NB4 (cell line): ENCODE results near the gene ZCCHC7.
A peak's percentile ranks its signal among the peaks of the same experiment; 100 is the strongest.

Experiments used
- DNase-seq: peaks from one replicate; pipeline ENCODE4 v3.0.0; 2010; ENCODE audit warnings: low read depth
- H3K4me3 ChIP-seq: one replicate; pipeline ENCODE4 v1.5.1; 2011; ENCODE audit warnings: mild to moderate bottlenecking, low read depth, low read length, moderate library complexity
- MYC ChIP-seq: IDR thresholded peaks from 2 replicates; pipeline ENCODE4 v1.6.1; 2011; ENCODE audit warnings: low read depth, low read length
- POLR2A ChIP-seq: IDR thresholded peaks from 2 replicates; pipeline ENCODE4 v1.6.1; 2011; ENCODE audit warnings: mild to moderate bottlenecking; ENCODE audit not compliant: insufficient read length; ENCODE audit errors: extremely low read depth
- TF ChIP-seq, protein P1 (sequence below): IDR thresholded peaks from one replicate; pipeline ENCODE4 v1.5.1; 2012; ENCODE audit warnings: low read depth, low read length
- TF ChIP-seq, protein P2 (sequence below): IDR thresholded peaks from 2 replicates; pipeline ENCODE4 v1.6.1; 2011; ENCODE audit warnings: low read depth, low read length

ZCCHC7 gene

DNA sequence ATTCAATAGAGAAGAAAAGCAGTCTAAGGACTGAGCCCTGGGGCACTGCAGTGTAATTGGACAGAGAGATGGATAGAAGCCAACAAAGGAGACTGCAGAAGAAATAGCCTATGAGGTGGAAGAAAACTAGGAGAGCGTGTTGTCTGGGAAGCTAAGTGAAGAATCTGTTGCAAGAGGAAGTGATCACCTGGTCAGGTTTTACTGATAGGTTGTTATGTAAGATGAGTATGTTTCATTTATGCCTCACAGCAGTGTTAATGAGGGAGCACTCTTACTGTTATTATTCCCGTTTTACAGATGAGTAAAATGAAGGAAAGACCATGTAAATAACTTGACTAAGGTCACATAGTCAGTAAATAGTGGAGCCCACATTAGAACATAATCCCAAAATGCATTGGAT is 222.1 kb downstream of the ZCCHC7 start:
- TF ChIP-seq POLR2A (no peak), MYC (no peak)
- TF ChIP-seq, protein P1, sequence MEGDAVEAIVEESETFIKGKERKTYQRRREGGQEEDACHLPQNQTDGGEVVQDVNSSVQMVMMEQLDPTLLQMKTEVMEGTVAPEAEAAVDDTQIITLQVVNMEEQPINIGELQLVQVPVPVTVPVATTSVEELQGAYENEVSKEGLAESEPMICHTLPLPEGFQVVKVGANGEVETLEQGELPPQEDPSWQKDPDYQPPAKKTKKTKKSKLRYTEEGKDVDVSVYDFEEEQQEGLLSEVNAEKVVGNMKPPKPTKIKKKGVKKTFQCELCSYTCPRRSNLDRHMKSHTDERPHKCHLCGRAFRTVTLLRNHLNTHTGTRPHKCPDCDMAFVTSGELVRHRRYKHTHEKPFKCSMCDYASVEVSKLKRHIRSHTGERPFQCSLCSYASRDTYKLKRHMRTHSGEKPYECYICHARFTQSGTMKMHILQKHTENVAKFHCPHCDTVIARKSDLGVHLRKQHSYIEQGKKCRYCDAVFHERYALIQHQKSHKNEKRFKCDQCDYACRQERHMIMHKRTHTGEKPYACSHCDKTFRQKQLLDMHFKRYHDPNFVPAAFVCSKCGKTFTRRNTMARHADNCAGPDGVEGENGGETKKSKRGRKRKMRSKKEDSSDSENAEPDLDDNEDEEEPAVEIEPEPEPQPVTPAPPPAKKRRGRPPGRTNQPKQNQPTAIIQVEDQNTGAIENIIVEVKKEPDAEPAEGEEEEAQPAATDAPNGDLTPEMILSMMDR = no peak
- TF ChIP-seq, protein P2, sequence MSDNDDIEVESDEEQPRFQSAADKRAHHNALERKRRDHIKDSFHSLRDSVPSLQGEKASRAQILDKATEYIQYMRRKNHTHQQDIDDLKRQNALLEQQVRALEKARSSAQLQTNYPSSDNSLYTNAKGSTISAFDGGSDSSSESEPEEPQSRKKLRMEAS = no peak
- no peak for DNase-seq
- no peak overlapping the region for H3K4me3 ChIP-seq

DNA sequence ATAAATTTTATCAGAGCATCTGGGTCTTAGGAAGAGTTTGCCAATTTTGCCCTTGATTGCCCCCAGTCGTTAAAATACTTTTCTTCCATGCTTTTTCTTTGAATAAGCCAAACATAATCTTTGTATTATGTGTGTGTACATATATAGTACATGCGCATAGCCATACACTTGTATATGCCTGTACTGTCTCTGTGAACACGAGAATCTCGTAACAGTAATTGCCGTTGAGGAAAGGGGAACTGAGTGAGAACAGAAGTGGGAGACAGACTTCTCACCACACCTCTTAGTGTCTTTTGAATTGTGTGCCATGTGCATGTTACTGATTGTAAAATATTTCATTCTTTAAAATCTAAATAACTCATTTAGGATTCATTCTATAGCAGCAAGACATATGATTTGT is 222.5 kb downstream of the ZCCHC7 start:
- TF ChIP-seq MYC (no peak), POLR2A (no peak)
- TF ChIP-seq, protein P2 = no peak
- TF ChIP-seq, protein P1 = no peak
- peak; percentile 14 for DNase-seq
- no peak overlapping the region for H3K4me3 ChIP-seq

DNA sequence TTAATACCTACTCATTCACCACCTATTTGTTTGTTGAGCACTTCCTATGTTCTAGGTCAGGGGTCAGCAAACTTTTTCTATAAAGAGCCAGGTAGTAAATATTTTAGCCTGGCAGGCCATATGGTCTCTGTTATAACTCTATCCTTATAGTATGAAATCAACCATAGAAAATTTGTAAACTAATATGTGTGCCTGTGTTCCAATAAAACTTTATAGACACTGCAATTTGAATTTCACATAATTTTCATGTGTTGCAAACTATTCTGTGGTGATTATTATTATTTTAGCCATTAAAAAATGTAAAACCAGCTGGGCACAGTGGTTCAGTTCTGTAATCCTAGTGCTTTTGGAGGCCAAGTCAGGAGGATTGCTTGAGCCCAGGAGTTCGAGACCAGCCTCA is 223.3 kb downstream of the ZCCHC7 start:
- TF ChIP-seq, protein P1 = no peak
- TF ChIP-seq MYC (no peak), POLR2A (no peak)
- TF ChIP-seq, protein P2 = no peak
- DNase-seq = no peak

DNA sequence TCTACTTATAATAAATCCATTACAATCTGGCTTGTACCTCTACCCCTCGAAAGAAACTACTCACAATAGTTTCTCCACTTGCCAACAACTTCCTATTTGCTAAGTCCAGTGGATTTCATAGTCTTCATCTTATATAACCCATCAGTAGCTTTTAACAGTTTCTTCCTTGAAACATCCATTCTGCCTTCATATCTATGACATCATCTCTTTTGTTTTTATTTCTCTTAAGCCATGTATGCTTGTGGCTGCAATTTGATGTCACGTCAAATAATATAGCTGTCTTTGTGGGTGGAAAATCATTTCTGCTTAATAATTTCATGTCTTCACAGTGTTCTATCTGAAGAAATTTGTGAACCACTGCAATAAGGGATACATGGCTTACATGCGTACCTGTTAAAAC is 224.7 kb downstream of the ZCCHC7 start:
- no peak for DNase-seq
- TF ChIP-seq POLR2A (no peak), MYC (no peak)
- TF ChIP-seq, protein P2 = no peak
- TF ChIP-seq, protein P1 = no peak
- no peak overlapping the region for H3K4me3 ChIP-seq

More for the DNA sequence above, 223.3 kb downstream of the ZCCHC7 start:
- H3K4me3 ChIP-seq = no peak overlapping the region

DNA sequence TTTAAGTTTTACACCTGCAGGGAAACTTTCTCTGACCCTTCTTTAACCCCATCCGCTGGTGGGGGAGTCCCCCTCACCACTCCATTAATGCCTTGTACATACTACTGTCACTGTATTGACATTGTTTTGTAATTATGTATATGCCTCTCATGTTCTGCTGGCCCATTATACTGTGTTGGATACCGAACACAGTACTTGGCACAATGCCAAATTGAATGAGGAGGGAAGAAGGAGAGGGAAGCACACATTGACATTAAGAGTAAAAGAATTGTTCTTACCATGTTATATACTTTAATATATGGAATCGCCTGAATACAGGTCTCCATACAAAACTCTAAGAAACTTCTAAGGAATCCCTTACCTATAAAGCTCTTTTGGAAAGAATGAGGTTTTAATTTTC is 228.5 kb downstream of the ZCCHC7 start:
- no peak for DNase-seq
- no peak for TF ChIP-seq MYC
- TF ChIP-seq, protein P2 = no peak
- TF ChIP-seq, protein P1 = no peak
- no peak for TF ChIP-seq POLR2A
- H3K4me3 ChIP-seq = no peak overlapping the region
